Measurements from ENCODE around the gene MOCS2. TPM values are rescaled to one million over a fixed set of nuclear protein-coding genes. Genes with fewer than 3 reads are reported as not detected.

The MOCS2 gene
- total and polyA plus RNA-seq, 4 donors = 25.3 to 71.0 (median 26.8) TPM

DNA sequence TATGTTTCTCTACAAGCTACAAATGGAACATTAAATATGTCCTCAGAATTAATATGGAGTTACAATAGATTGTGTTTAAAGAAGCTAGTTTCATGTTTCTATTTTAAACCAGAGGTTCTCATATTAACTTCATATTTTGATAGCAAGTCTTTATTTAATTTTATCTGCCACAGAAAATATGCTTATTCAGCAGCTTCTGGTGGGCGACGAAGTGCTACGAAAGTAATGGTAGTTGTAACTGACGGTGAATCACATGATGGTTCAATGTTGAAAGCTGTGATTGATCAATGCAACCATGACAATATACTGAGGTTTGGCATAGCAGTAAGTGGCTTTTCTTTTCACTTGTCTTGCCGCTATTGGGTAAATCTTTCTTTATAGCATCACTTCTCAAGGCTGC, 54.2 kb downstream of the MOCS2 start:
- Histone ChIP-seq H3K36me3 (ENCODE audit: control insufficient read depth in 4 of 4, insufficient read depth in 4 of 4, low read length in 4 of 4) (peaks cover 0 to 8% (median 2%) of the 10 kb centered on the region in 4 donors), H3K27ac (ENCODE audit: low read depth in 1 of 2, low read length in 1 of 2) (no peak overlapping the region), H3K9me3 (ENCODE audit: control insufficient read depth in 4 of 4, insufficient read depth in 3 of 4, low read length in 3 of 4) (no peaks in the 10 kb centered on the region), H3K4me3 (no peak overlapping the region), H3K9ac (ENCODE audit: insufficient read depth in 1 of 2, low read length in 2 of 2) (no peak overlapping the region), H3K4me1 (ENCODE audit: control insufficient read depth in 5 of 5, insufficient read depth in 5 of 5, low read length in 5 of 5) (no peaks in the 10 kb centered on the region), H3K27me3 (ENCODE audit: control insufficient read depth in 3 of 3, insufficient read depth in 3 of 3, low read length in 2 of 3) (no peaks in the 10 kb centered on the region)
- ATAC-seq (ENCODE audit: insufficient read depth, low FRiP score) = no peak
- no peak for DNase-seq
- 77 to 85% methylated on average over 5 of the region's 5 CpGs for WGBS, 2 donors
- no peak for TF ChIP-seq CTCF (IDR thresholded peaks at IDR 0.05; ENCODE audit: control extremely low read depth, extremely low read depth)

DNA sequence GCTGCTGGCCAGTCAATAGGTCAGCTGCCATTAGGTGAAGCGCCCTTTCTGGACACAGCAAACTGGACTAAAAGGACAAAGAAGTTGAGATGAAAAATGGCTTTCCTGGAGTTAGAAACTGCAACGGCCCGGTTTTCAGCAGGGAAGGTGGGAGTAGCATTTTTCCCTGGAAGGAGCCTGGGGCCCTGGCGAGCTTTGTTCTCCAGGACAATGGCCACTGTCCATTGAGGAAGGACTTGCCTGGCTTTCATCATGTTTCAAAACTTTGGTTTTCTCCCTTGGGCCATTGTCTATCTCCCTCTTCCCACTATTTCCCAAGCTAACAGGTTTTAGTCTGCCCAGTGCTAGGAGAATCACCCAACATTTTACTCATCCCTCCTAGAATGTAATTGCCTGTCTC, 56.2 kb downstream of the MOCS2 start:
- no peak for TF ChIP-seq CTCF (IDR thresholded peaks at IDR 0.05; ENCODE audit: control extremely low read depth, extremely low read depth)
- no peaks in the 10 kb centered on the region for H3K27me3 ChIP-seq (ENCODE audit: control insufficient read depth in 3 of 3, insufficient read depth in 3 of 3, low read length in 2 of 3)
- H3K9me3 ChIP-seq (ENCODE audit: control insufficient read depth in 4 of 4, insufficient read depth in 3 of 4, low read length in 3 of 4) = no peaks in the 10 kb centered on the region
- no peak for ATAC-seq (ENCODE audit: insufficient read depth, low FRiP score)
- no peaks in the 10 kb centered on the region for H3K4me1 ChIP-seq (ENCODE audit: control insufficient read depth in 5 of 5, insufficient read depth in 5 of 5, low read length in 5 of 5)
- H3K36me3 ChIP-seq (ENCODE audit: control insufficient read depth in 4 of 4, insufficient read depth in 4 of 4, low read length in 4 of 4) = peaks cover 0 to 4% (median 2%) of the 10 kb centered on the region in 4 donors
- 89 to 92% methylated on average over 4 of the region's 4 CpGs for WGBS, 2 donors
- H3K4me3 ChIP-seq = no peak overlapping the region
- H3K27ac ChIP-seq (ENCODE audit: low read depth in 1 of 2, low read length in 1 of 2) = no peak overlapping the region
- no peak for DNase-seq
- H3K9ac ChIP-seq (ENCODE audit: insufficient read depth in 1 of 2, low read length in 2 of 2) = no peak overlapping the region

DNA sequence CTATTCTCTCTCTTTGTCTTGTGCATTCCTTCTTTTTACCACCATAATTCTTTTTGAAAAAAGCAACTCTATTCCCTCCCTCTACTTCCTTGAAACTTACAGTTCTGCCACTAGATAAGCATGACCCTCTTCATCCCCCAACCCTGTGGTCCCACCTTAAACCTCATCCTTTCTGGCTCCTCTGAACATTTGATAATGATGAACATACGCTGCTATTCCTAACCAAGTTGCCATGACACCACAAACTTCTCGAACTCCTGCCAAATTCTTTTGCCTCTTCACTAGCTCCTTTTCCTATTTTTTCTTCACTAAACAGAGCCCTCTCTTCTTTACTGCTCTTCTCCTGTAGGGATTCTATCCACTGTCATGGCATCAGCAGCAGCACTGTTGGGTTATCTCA, 57.1 kb downstream of the MOCS2 start:
- Histone ChIP-seq H3K9me3 (ENCODE audit: control insufficient read depth in 4 of 4, insufficient read depth in 3 of 4, low read length in 3 of 4) (no peaks in the 10 kb centered on the region), H3K4me3 (no peak overlapping the region), H3K27me3 (ENCODE audit: control insufficient read depth in 3 of 3, insufficient read depth in 3 of 3, low read length in 2 of 3) (no peaks in the 10 kb centered on the region), H3K9ac (ENCODE audit: insufficient read depth in 1 of 2, low read length in 2 of 2) (no peak overlapping the region), H3K36me3 (ENCODE audit: control insufficient read depth in 4 of 4, insufficient read depth in 4 of 4, low read length in 4 of 4) (peaks cover 0 to 5% (median 0%) of the 10 kb centered on the region in 4 donors), H3K4me1 (ENCODE audit: control insufficient read depth in 5 of 5, insufficient read depth in 5 of 5, low read length in 5 of 5) (no peaks in the 10 kb centered on the region), H3K27ac (ENCODE audit: low read depth in 1 of 2, low read length in 1 of 2) (no peak overlapping the region)
- ATAC-seq (ENCODE audit: insufficient read depth, low FRiP score) (no peak), DNase-seq (no peak)
- no peak for TF ChIP-seq CTCF (IDR thresholded peaks at IDR 0.05; ENCODE audit: control extremely low read depth, extremely low read depth)
- 84 to 85% methylated on average over 2 of the region's 2 CpGs for WGBS, 2 donors

GRCh38 chr5:53048248-53048647, 61.3 kb downstream of the MOCS2 start:
- no peak for TF ChIP-seq CTCF (IDR thresholded peaks at IDR 0.05; ENCODE audit: control extremely low read depth, extremely low read depth)
- H3K4me3 ChIP-seq = no peak overlapping the region
- WGBS, 2 donors = 90 to 93% methylated on average over 2 of the region's 2 CpGs
- no peak overlapping the region for H3K27ac ChIP-seq (ENCODE audit: low read depth in 1 of 2, low read length in 1 of 2)
- H3K4me1 ChIP-seq (ENCODE audit: control insufficient read depth in 5 of 5, insufficient read depth in 5 of 5, low read length in 5 of 5) = no peaks in the 10 kb centered on the region
- DNase-seq (no peak), ATAC-seq (ENCODE audit: insufficient read depth, low FRiP score) (no peak)
- H3K9ac ChIP-seq (ENCODE audit: insufficient read depth in 1 of 2, low read length in 2 of 2) = no peak overlapping the region
- peaks cover 0 to 3% (median 0%) of the 10 kb centered on the region in 4 donors for H3K36me3 ChIP-seq (ENCODE audit: control insufficient read depth in 4 of 4, insufficient read depth in 4 of 4, low read length in 4 of 4)
- H3K9me3 ChIP-seq (ENCODE audit: control insufficient read depth in 4 of 4, insufficient read depth in 3 of 4, low read length in 3 of 4) = no peaks in the 10 kb centered on the region
- no peaks in the 10 kb centered on the region for H3K27me3 ChIP-seq (ENCODE audit: control insufficient read depth in 3 of 3, insufficient read depth in 3 of 3, low read length in 2 of 3)

All from lung (tissue), 12 donors.